ENCODE data around the gene WDR6. TPM values are rescaled to one million over a fixed set of nuclear protein-coding genes. Genes with fewer than 3 reads are reported as not detected.
A peak's percentile ranks its signal among the peaks of the same experiment; 100 is the strongest.

The WDR6 gene
- total and polyA plus RNA-seq, 4 experiments from 2014 or later: 105 to 295 (median 215) TPM

GRCh38 chr3:48970586-48970985 is 36.6 kb upstream of the WDR6 start:
- Mint-ChIP-seq H3K4me1 (peaks cover 14 to 19% (median 15%) of the 10 kb centered on the region in 4 donors), H3K9me3 (no peaks in the 10 kb centered on the region), H3K27me3 (no peaks in the 10 kb centered on the region), H3K4me3 (no peak overlapping the region), H3K36me3 (peaks cover 45 to 80% of the 10 kb centered on the region in 2 donors), H3K27ac (no peak overlapping the region)
- intact Hi-C loops (cut with micrococcal nuclease): no loop called here
- DNase-seq: no peak
- peaks cover 79% of the 10 kb centered on the region for H3K36me3 ChIP-seq (ENCODE audit: insufficient read depth, low read length)
- no peak overlapping the region for H3K4me3 ChIP-seq (ENCODE audit: low read length in 2 of 2)
- ChIA-PET CTCF (ENCODE audit: partially characterized antibody) (interaction anchor here (0.6 to 1.1 kb wide), 2 partner anchors 21 to 360 kb away, joined by 3 to 4 read pairs; no protein-coding TSS in a partner anchor), POLR2A (ENCODE audit: partially characterized antibody) (interaction anchor here (1.1 kb wide), 1 partner anchor 37 kb away, joined by 3 read pairs; the partner anchor contains the start of gene WDR6)
- H3K27ac ChIP-seq (ENCODE audit: low read depth, low read length): no peak overlapping the region
- no peaks in the 10 kb centered on the region for H3K27me3 ChIP-seq (ENCODE audit: insufficient read depth, low read length)
- peaks cover 18% of the 10 kb centered on the region for H3K4me1 ChIP-seq (ENCODE audit: insufficient read depth, low read length)
- no peaks in the 10 kb centered on the region for H3K9me3 ChIP-seq (ENCODE audit: control insufficient read depth in 1 of 2, low read length in 2 of 2)

GRCh38 chr3:48974076-48974864 is 32.9 kb upstream of the WDR6 start:
- DNase-seq: no peak
- no peak overlapping the region for H3K4me3 ChIP-seq (ENCODE audit: low read length in 2 of 2)
- Mint-ChIP-seq H3K9me3 (no peaks in the 10 kb centered on the region), H3K4me1 (peaks cover 0 to 8% (median 0%) of the 10 kb centered on the region in 4 donors), H3K4me3 (no peak overlapping the region), H3K27me3 (no peaks in the 10 kb centered on the region), H3K36me3 (peaks cover 51 to 68% of the 10 kb centered on the region in 2 donors), H3K27ac (peak overlapping the region in 2 of 7 donors; percentile 14 to 46)
- H3K27ac ChIP-seq (ENCODE audit: low read depth, low read length): no peak overlapping the region
- intact Hi-C loops (cut with micrococcal nuclease): no loop called here
- H3K36me3 ChIP-seq (ENCODE audit: insufficient read depth, low read length): peaks cover 69% of the 10 kb centered on the region
- H3K9me3 ChIP-seq (ENCODE audit: control insufficient read depth in 1 of 2, low read length in 2 of 2): no peaks in the 10 kb centered on the region
- no peaks in the 10 kb centered on the region for H3K4me1 ChIP-seq (ENCODE audit: insufficient read depth, low read length)
- ChIA-PET CTCF (ENCODE audit: partially characterized antibody) (interaction anchor here (1.3 to 2.0 kb wide), 3 partner anchors 10 to 15 kb away, joined by 3 to 10 read pairs (median 4); partner anchors contain the start of gene P4HTM), POLR2A (ENCODE audit: partially characterized antibody) (interaction anchor here (1.0 to 1.2 kb wide), 2 partner anchors 13 to 18 kb away, joined by 3 to 4 read pairs; no protein-coding TSS in a partner anchor)
- H3K27me3 ChIP-seq (ENCODE audit: insufficient read depth, low read length): no peaks in the 10 kb centered on the region

- Histone ChIP-seq H3K4me1 (ENCODE audit: insufficient read depth, low read length) (no peaks in the 10 kb centered on the region), H3K36me3 (ENCODE audit: insufficient read depth, low read length) (peaks cover 59% of the 10 kb centered on the region), H3K27me3 (ENCODE audit: insufficient read depth, low read length) (no peaks in the 10 kb centered on the region), H3K9me3 (ENCODE audit: control insufficient read depth in 1 of 2, low read length in 2 of 2) (no peaks in the 10 kb centered on the region), H3K4me3 (ENCODE audit: low read length in 2 of 2) (no peak overlapping the region), H3K27ac (ENCODE audit: low read depth, low read length) (no peak overlapping the region)
- H3K4me3 Mint-ChIP-seq: no peak overlapping the region
- no peak for DNase-seq
- no peaks in the 10 kb centered on the region for H3K27me3 Mint-ChIP-seq
- ChIA-PET CTCF (ENCODE audit: partially characterized antibody) (no interaction called here), POLR2A (ENCODE audit: partially characterized antibody) (interaction anchor here (1.0 kb wide), 1 partner anchor 114 kb away, joined by 3 read pairs; no protein-coding TSS in a partner anchor)
- H3K36me3 Mint-ChIP-seq: peaks cover 56 to 75% of the 10 kb centered on the region in 2 donors
- H3K27ac Mint-ChIP-seq: peak overlapping the region in 4 of 7 donors; percentile 3 to 69 (median 44)
- H3K9me3 Mint-ChIP-seq: no peaks in the 10 kb centered on the region
- peaks cover 0 to 5% (median 0%) of the 10 kb centered on the region in 4 donors for H3K4me1 Mint-ChIP-seq
- intact Hi-C loops (cut with micrococcal nuclease): no loop called here
Observed at GRCh38 chr3:48979451-48979850, 27.7 kb upstream of the WDR6 start.

GRCh38 chr3:48980295-48980694 is 26.9 kb upstream of the WDR6 start:
- Mint-ChIP-seq H3K27ac (peak overlapping the region in 1 of 7 donors; percentile 59), H3K36me3 (peaks cover 55 to 70% of the 10 kb centered on the region in 2 donors), H3K4me1 (peaks cover 0 to 4% (median 0%) of the 10 kb centered on the region in 4 donors), H3K9me3 (no peaks in the 10 kb centered on the region), H3K27me3 (no peaks in the 10 kb centered on the region), H3K4me3 (no peak overlapping the region)
- no peaks in the 10 kb centered on the region for H3K4me1 ChIP-seq (ENCODE audit: insufficient read depth, low read length)
- H3K4me3 ChIP-seq (ENCODE audit: low read length in 2 of 2): no peak overlapping the region
- intact Hi-C loops (cut with micrococcal nuclease): no loop called here
- no peaks in the 10 kb centered on the region for H3K27me3 ChIP-seq (ENCODE audit: insufficient read depth, low read length)
- peaks cover 57% of the 10 kb centered on the region for H3K36me3 ChIP-seq (ENCODE audit: insufficient read depth, low read length)
- H3K27ac ChIP-seq (ENCODE audit: low read depth, low read length): no peak overlapping the region
- H3K9me3 ChIP-seq (ENCODE audit: control insufficient read depth in 1 of 2, low read length in 2 of 2): no peaks in the 10 kb centered on the region
- ChIA-PET POLR2A (ENCODE audit: partially characterized antibody) (no interaction called here), CTCF (ENCODE audit: partially characterized antibody) (no interaction called here)
- DNase-seq: no peak

- CTCF ChIA-PET (ENCODE audit: partially characterized antibody): no interaction called here
- no peak for DNase-seq
- H3K9me3 ChIP-seq (ENCODE audit: control insufficient read depth in 1 of 2, low read length in 2 of 2): no peaks in the 10 kb centered on the region
- peaks cover 51 to 67% of the 10 kb centered on the region in 2 donors for H3K36me3 Mint-ChIP-seq
- H3K4me1 Mint-ChIP-seq: peaks cover 0 to 4% (median 1%) of the 10 kb centered on the region in 4 donors
- no peak overlapping the region for H3K27ac ChIP-seq (ENCODE audit: low read depth, low read length)
- H3K27me3 ChIP-seq (ENCODE audit: insufficient read depth, low read length): no peaks in the 10 kb centered on the region
- no peaks in the 10 kb centered on the region for H3K27me3 Mint-ChIP-seq
- intact Hi-C loops (cut with micrococcal nuclease): no loop called here
- H3K27ac Mint-ChIP-seq: peak overlapping the region in 2 of 7 donors; percentile 37 to 70
- no peak overlapping the region for H3K4me3 ChIP-seq (ENCODE audit: low read length in 2 of 2)
- POLR2A ChIA-PET (ENCODE audit: partially characterized antibody): no interaction called here
- H3K36me3 ChIP-seq (ENCODE audit: insufficient read depth, low read length): peaks cover 47% of the 10 kb centered on the region
- no peaks in the 10 kb centered on the region for H3K9me3 Mint-ChIP-seq
- no peak overlapping the region for H3K4me3 Mint-ChIP-seq
- H3K4me1 ChIP-seq (ENCODE audit: insufficient read depth, low read length): no peaks in the 10 kb centered on the region
Observed at GRCh38 chr3:48982016-48982415, 25.2 kb upstream of the WDR6 start.

GRCh38 chr3:48982686-48983085 is 24.5 kb upstream of the WDR6 start:
- no peaks in the 10 kb centered on the region for H3K9me3 ChIP-seq (ENCODE audit: control insufficient read depth in 1 of 2, low read length in 2 of 2)
- no peak overlapping the region for H3K4me3 ChIP-seq (ENCODE audit: low read length in 2 of 2)
- Mint-ChIP-seq H3K36me3 (peaks cover 50 to 67% of the 10 kb centered on the region in 2 donors), H3K27me3 (no peaks in the 10 kb centered on the region), H3K4me3 (no peak overlapping the region), H3K27ac (peak overlapping the region in 2 of 7 donors; percentile 37 to 42), H3K4me1 (peaks cover 1 to 5% (median 2%) of the 10 kb centered on the region in 4 donors), H3K9me3 (no peaks in the 10 kb centered on the region)
- intact Hi-C loops (cut with micrococcal nuclease): no loop called here
- H3K27me3 ChIP-seq (ENCODE audit: insufficient read depth, low read length): no peaks in the 10 kb centered on the region
- ChIA-PET POLR2A (ENCODE audit: partially characterized antibody) (no interaction called here), CTCF (ENCODE audit: partially characterized antibody) (no interaction called here)
- DNase-seq: no peak
- H3K4me1 ChIP-seq (ENCODE audit: insufficient read depth, low read length): peaks cover 5% of the 10 kb centered on the region
- H3K36me3 ChIP-seq (ENCODE audit: insufficient read depth, low read length): peaks cover 47% of the 10 kb centered on the region
- no peak overlapping the region for H3K27ac ChIP-seq (ENCODE audit: low read depth, low read length)

GRCh38 chr3:48983096-48983495 is 24.1 kb upstream of the WDR6 start:
- Mint-ChIP-seq H3K36me3 (peaks cover 46 to 66% of the 10 kb centered on the region in 2 donors), H3K27me3 (no peaks in the 10 kb centered on the region), H3K9me3 (no peaks in the 10 kb centered on the region), H3K27ac (peak overlapping the region in 4 of 7 donors; percentile 14 to 63 (median 49)), H3K4me1 (peaks cover 4 to 10% (median 5%) of the 10 kb centered on the region in 4 donors), H3K4me3 (no peak overlapping the region)
- ChIA-PET CTCF (ENCODE audit: partially characterized antibody) (no interaction called here), POLR2A (ENCODE audit: partially characterized antibody) (no interaction called here)
- no peaks in the 10 kb centered on the region for H3K9me3 ChIP-seq (ENCODE audit: control insufficient read depth in 1 of 2, low read length in 2 of 2)
- H3K4me3 ChIP-seq (ENCODE audit: low read length in 2 of 2): no peak overlapping the region
- no peak overlapping the region for H3K27ac ChIP-seq (ENCODE audit: low read depth, low read length)
- H3K36me3 ChIP-seq (ENCODE audit: insufficient read depth, low read length): peaks cover 47% of the 10 kb centered on the region
- DNase-seq: no peak
- intact Hi-C loops (cut with micrococcal nuclease): no loop called here
- H3K4me1 ChIP-seq (ENCODE audit: insufficient read depth, low read length): peaks cover 9% of the 10 kb centered on the region
- H3K27me3 ChIP-seq (ENCODE audit: insufficient read depth, low read length): no peaks in the 10 kb centered on the region
